GM21529 (cell line): ENCODE data around the gene ATF7.
"Not testable (repeated sequence)": the region's sequence is repeated elsewhere in the genome, so short reads cannot be mapped to it uniquely, and the experiment has no call there.

Source experiments
- ATAC-seq: cut with Tn5 transposase; IDR thresholded peaks from one replicate; pipeline ENCODE4 v1.9.1; 2021; ENCODE audit not compliant: unreplicated experiment

Gene ATF7

GRCh38 chr12:53568809-53569557 is 57.2 kb downstream of the ATF7 start:
- no peak for ATAC-seq

- ATAC-seq, result no peak
Observed at GRCh38 chr12:53567961-53568808, 58.0 kb downstream of the ATF7 start.

- ATAC-seq, result not testable (repeated sequence)
Observed at GRCh38 chr12:53565376-53565775, 60.8 kb downstream of the ATF7 start.

- ATAC-seq, result no peak
Observed at GRCh38 chr12:53564941-53565340, 61.2 kb downstream of the ATF7 start.

GRCh38 chr12:53564278-53564677 is 61.9 kb downstream of the ATF7 start:
- no peak for ATAC-seq

- ATAC-seq, result no peak
Observed at GRCh38 chr12:53563452-53564028, 62.6 kb downstream of the ATF7 start.

- no peak for ATAC-seq
Observed at GRCh38 chr12:53561590-53561953, 64.6 kb downstream of the ATF7 start.

GRCh38 chr12:53560912-53561589 is 65.1 kb downstream of the ATF7 start:
- ATAC-seq, result no peak

GRCh38 chr12:53560351-53560750 is 65.8 kb downstream of the ATF7 start:
- no peak for ATAC-seq

- no peak for ATAC-seq
Observed at GRCh38 chr12:53558631-53559030, 67.6 kb downstream of the ATF7 start.

GRCh38 chr12:53552361-53553327 is 73.5 kb downstream of the ATF7 start:
- ATAC-seq, result no peak

GRCh38 chr12:53551889-53552291 is 74.3 kb downstream of the ATF7 start:
- ATAC-seq, result no peak

- no peak for ATAC-seq
Observed at GRCh38 chr12:53550595-53550994, 75.6 kb downstream of the ATF7 start.

- not testable (repeated sequence) for ATAC-seq
Observed at GRCh38 chr12:53550131-53550530, 76.1 kb downstream of the ATF7 start.

GRCh38 chr12:53548354-53548753 is 77.8 kb downstream of the ATF7 start:
- ATAC-seq, result not testable (repeated sequence)

GRCh38 chr12:53543539-53543938 is 82.6 kb downstream of the ATF7 start:
- ATAC-seq, result peak; percentile 86

GRCh38 chr12:53539526-53539925 is 86.7 kb downstream of the ATF7 start:
- ATAC-seq, result no peak

GRCh38 chr12:53538209-53538689 is 87.9 kb downstream of the ATF7 start:
- no peak for ATAC-seq

- ATAC-seq, result no peak
Observed at GRCh38 chr12:53536962-53537361, 89.2 kb downstream of the ATF7 start.

- ATAC-seq, result no peak
Observed at GRCh38 chr12:53533471-53533870, 92.7 kb downstream of the ATF7 start.
